ENCODE results near the gene SLF2. TPM values are rescaled to one million over a fixed set of nuclear protein-coding genes. Genes with fewer than 3 reads are reported as not detected.

SLF2 gene
- total and polyA plus RNA-seq, 9 of the 15 experiments (the other 6 are each of a cell fraction or from before 2014, with no cell fraction given) = 1.7 to 18.4 (median 7.8) TPM

DNA sequence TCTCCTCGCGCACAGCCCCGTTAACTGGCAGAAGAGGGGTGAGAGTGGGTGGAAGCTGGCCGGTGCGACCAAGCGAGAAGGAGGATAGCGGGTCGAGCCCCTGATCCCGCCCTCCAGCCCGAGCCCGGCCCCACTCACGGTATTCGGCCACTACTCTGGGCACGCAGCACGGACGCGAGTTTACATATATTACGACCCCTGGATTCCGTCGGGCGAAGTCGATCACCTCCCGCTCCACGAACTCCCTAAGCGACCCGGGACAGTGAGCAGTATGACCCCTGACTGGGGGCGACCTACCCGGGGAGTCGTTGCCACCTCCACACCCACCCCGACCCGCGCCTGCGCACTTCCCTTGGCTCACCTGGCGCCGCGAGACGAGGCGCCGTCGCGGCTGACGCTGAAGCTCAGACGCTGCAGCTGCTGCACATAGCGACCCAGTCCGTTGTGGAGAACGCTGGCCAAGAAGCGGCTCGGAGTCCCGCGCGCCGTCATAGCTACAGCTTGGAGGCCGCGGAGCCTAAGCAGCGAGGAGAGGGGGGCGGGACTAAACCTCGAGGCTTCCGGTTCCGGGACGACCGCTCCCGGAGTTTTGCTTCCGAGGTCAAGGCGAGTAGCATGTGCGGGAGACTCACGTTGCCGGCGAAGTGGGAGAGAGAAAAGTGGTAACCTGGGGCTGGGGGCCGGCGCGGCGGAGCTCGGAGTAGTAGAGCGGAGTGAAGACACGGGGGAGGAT is 74.4 kb downstream of the SLF2 start, which contains the start of the genes MRPL43 and TWNK (continued):
- TF ChIP-seq, protein P1, sequence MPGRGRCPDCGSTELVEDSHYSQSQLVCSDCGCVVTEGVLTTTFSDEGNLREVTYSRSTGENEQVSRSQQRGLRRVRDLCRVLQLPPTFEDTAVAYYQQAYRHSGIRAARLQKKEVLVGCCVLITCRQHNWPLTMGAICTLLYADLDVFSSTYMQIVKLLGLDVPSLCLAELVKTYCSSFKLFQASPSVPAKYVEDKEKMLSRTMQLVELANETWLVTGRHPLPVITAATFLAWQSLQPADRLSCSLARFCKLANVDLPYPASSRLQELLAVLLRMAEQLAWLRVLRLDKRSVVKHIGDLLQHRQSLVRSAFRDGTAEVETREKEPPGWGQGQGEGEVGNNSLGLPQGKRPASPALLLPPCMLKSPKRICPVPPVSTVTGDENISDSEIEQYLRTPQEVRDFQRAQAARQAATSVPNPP (IDR thresholded peaks at IDR 0.05; ENCODE audit: borderline replicate concordance, insufficient read depth, insufficient read length) = no peak
- TF ChIP-seq, protein P2, sequence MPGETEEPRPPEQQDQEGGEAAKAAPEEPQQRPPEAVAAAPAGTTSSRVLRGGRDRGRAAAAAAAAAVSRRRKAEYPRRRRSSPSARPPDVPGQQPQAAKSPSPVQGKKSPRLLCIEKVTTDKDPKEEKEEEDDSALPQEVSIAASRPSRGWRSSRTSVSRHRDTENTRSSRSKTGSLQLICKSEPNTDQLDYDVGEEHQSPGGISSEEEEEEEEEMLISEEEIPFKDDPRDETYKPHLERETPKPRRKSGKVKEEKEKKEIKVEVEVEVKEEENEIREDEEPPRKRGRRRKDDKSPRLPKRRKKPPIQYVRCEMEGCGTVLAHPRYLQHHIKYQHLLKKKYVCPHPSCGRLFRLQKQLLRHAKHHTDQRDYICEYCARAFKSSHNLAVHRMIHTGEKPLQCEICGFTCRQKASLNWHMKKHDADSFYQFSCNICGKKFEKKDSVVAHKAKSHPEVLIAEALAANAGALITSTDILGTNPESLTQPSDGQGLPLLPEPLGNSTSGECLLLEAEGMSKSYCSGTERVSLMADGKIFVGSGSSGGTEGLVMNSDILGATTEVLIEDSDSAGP (CRISPR knock-in tag; IDR thresholded peaks at IDR 0.05) = no peak
- TF ChIP-seq SOX6 (IDR thresholded peaks at IDR 0.05) = no peak
- TF ChIP-seq ZNF134 (CRISPR knock-in tag; conservative IDR thresholded peaks at IDR 0.05) = no peak
- TF ChIP-seq TEAD4 (IDR thresholded peaks at IDR 0.05; ENCODE audit: low read length) = no peak
- no peak for TF ChIP-seq TEAD4 (CRISPR knock-in tag; IDR thresholded peaks at IDR 0.05; ENCODE audit: borderline replicate concordance)
- peak; percentile 84 for TF ChIP-seq POLR2G (IDR thresholded peaks at IDR 0.05; ENCODE audit: low read depth, low read length)
- TF ChIP-seq, protein P3, sequence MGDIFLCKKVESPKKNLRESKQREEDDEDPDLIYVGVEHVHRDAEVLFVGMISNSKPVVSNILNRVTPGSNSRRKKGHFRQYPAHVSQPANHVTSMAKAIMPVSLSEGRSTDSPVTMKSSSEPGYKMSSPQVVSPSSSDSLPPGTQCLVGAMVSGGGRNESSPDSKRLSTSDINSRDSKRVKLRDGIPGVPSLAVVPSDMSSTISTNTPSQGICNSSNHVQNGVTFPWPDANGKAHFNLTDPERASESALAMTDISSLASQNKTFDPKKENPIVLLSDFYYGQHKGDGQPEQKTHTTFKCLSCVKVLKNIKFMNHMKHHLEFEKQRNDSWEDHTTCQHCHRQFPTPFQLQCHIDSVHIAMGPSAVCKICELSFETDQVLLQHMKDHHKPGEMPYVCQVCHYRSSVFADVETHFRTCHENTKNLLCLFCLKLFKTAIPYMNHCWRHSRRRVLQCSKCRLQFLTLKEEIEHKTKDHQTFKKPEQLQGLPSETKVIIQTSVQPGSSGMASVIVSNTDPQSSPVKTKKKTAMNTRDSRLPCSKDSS (IDR thresholded peaks at IDR 0.05; ENCODE audit: low read depth, partially characterized antibody) = no peak
- peak; percentile 53; the same call in 1 of the 2 replicates for TF ChIP-seq POLR2AphosphoS5 (IDR thresholded peaks at IDR 0.05; ENCODE audit: control insufficient read depth, insufficient read depth, low read depth, low read length)
- no peak for TF ChIP-seq ZNF431 (CRISPR knock-in tag; IDR thresholded peaks at IDR 0.05)
- TF ChIP-seq HDAC1 (IDR thresholded peaks at IDR 0.05) = peak in 1 of 2 experiments; percentile 99; a peak in 2 of 4 replicates
- TF ChIP-seq PTBP1 (IDR thresholded peaks at IDR 0.05; ENCODE audit: low read depth, low read length) = no peak
- TF ChIP-seq ZNF785 (CRISPR knock-in tag; IDR thresholded peaks at IDR 0.05) = no peak
- TF ChIP-seq SRSF9 (IDR thresholded peaks at IDR 0.05; ENCODE audit: borderline replicate concordance, low read depth, low read length) = no peak
- peak; percentile 99 for TF ChIP-seq GABPB1 (CRISPR knock-in tag; IDR thresholded peaks at IDR 0.05)
- TF ChIP-seq, protein P4, sequence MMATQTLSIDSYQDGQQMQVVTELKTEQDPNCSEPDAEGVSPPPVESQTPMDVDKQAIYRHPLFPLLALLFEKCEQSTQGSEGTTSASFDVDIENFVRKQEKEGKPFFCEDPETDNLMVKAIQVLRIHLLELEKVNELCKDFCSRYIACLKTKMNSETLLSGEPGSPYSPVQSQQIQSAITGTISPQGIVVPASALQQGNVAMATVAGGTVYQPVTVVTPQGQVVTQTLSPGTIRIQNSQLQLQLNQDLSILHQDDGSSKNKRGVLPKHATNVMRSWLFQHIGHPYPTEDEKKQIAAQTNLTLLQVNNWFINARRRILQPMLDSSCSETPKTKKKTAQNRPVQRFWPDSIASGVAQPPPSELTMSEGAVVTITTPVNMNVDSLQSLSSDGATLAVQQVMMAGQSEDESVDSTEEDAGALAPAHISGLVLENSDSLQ (IDR thresholded peaks at IDR 0.05) = peak; percentile 78
- TF ChIP-seq, protein P5, sequence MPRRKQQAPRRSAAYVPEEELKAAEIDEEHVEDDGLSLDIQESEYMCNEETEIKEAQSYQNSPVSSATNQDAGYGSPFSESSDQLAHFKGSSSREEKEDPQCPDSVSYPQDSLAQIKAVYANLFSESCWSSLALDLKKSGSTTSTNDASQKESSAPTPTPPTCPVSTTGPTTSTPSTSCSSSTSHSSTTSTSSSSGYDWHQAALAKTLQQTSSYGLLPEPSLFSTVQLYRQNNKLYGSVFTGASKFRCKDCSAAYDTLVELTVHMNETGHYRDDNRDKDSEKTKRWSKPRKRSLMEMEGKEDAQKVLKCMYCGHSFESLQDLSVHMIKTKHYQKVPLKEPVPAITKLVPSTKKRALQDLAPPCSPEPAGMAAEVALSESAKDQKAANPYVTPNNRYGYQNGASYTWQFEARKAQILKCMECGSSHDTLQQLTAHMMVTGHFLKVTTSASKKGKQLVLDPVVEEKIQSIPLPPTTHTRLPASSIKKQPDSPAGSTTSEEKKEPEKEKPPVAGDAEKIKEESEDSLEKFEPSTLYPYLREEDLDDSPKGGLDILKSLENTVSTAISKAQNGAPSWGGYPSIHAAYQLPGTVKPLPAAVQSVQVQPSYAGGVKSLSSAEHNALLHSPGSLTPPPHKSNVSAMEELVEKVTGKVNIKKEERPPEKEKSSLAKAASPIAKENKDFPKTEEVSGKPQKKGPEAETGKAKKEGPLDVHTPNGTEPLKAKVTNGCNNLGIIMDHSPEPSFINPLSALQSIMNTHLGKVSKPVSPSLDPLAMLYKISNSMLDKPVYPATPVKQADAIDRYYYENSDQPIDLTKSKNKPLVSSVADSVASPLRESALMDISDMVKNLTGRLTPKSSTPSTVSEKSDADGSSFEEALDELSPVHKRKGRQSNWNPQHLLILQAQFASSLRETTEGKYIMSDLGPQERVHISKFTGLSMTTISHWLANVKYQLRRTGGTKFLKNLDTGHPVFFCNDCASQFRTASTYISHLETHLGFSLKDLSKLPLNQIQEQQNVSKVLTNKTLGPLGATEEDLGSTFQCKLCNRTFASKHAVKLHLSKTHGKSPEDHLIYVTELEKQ (CRISPR knock-in tag; IDR thresholded peaks at IDR 0.05) = no peak
- TF ChIP-seq, protein P6, sequence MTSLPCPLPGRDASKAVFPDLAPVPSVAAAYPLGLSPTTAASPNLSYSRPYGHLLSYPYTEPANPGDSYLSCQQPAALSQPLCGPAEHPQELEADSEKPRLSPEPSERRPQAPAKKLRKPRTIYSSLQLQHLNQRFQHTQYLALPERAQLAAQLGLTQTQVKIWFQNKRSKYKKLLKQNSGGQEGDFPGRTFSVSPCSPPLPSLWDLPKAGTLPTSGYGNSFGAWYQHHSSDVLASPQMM (CRISPR knock-in tag; IDR thresholded peaks at IDR 0.05) = no peak
